Stimulated activated naive CD8-positive, alpha-beta T cell treated with anti-CD3 and anti-CD28 coated beads, Interleukin-15, Interleukin-2, amounts not matched to agents 100 U/mL and 50 U/mL, for 24 hours (primary cell): Measurements from ENCODE around the gene TRIP10.
A peak's percentile ranks its signal among the peaks of the same experiment; 100 is the strongest.
"Not testable (repeated sequence)": the region's sequence is repeated elsewhere in the genome, so short reads cannot be mapped to it uniquely, and the experiment has no call there.

Experiments
- ATAC-seq: fragments of 150-1000 bp; cut with Tn5 transposase; one replicate; pipeline ENCODE4 v1.10.0; 2021
- DNase-seq: peaks from one replicate; pipeline ENCODE4 v3.0.0; 2021

The TRIP10 gene

GRCh38 chr19:6767357-6768235 is 28.1 kb downstream of the TRIP10 start, which contains the start of gene SH2D3A:
SH2D3A (minus strand) TSS chr19:6767435; CDS start chr19:6763748, 3,687 bp downstream.
- peak; percentile 93 for DNase-seq
- peak; percentile 78 for ATAC-seq

GRCh38 chr19:6768236-6768785 is 28.8 kb downstream of the TRIP10 start:
- DNase-seq (peak; percentile 23), ATAC-seq (no peak)

- ATAC-seq, result no peak
- DNase-seq, result no peak
Measured at GRCh38 chr19:6769006-6769619, 29.6 kb downstream of the TRIP10 start.

GRCh38 chr19:6771648-6772027 is 32.2 kb downstream of the TRIP10 start:
- not testable (repeated sequence) for ATAC-seq, DNase-seq

DNA sequence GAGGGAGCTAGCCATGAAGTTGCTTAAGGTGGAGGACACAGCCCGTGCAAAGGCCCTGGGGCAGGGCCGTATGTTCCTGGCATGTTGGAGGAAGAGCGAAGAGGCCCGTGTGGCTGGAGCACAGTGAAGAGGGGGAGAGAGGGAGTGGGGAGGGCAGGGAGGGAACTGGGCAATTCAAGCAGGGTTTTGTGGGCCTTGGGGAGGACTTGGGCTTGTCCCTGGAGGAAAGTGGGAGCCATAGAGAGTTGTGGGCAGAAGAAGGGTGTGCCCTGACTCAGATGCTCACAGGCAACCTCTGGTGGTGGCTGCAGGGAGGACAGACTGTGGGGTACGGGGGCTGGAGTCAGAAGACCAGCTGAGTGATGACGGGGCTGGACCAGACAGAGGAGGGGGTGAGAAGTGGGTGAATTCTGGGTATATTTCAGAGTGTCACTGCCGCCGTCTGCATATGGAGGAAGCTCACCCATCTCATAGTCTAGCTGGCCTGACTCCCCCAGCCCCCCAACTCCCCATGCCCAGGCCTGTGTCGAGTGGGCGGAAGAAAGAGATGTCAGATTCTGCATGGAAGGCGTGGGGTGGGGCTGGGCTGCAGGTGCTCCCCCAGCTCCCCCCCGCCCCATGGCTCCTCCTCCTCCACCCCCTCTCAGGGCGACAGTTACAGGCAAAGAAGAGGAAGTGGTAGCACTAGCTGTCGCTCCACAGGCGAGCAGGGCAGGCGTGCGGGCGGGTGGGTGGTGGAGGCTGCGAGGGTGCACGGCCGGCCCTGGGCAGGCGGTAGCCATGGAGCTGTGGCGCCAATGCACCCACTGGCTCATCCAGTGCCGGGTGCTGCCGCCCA is 32.8 kb downstream of the TRIP10 start, which contains the start of gene VAV1:
Gene VAV1 (plus strand): TSS at position 681 of the 838 bp plus-strand sequence. CDS start 100 bp downstream, at position 781.
- ATAC-seq, result peak; percentile 41
- DNase-seq, result peak; percentile 86

DNA sequence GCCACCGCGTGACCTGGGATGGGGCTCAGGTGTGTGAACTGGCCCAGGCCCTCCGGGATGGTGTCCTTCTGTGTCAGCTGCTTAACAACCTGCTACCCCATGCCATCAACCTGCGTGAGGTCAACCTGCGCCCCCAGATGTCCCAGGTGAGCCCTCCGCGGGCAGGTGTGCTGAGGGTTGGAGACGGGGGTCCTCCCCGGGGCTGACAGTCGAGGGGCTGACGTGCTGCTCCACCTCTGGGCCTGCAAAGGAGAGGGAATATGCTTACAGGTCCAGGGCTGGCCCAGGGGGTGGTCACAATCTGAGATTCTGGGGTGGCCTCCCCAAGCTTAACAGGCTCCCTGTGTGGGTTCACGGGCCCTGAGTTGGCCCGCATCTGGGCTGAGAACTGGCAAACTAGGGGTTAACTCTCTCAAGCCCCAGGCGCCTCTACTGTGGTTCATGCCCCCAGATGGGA is 33.4 kb downstream of the TRIP10 start:
- DNase-seq, result no peak
- peak; percentile 11 for ATAC-seq

GRCh38 chr19:6773323-6773931 is 33.9 kb downstream of the TRIP10 start:
- DNase-seq, result peak; percentile 78
- peak; percentile 63 for ATAC-seq

DNA sequence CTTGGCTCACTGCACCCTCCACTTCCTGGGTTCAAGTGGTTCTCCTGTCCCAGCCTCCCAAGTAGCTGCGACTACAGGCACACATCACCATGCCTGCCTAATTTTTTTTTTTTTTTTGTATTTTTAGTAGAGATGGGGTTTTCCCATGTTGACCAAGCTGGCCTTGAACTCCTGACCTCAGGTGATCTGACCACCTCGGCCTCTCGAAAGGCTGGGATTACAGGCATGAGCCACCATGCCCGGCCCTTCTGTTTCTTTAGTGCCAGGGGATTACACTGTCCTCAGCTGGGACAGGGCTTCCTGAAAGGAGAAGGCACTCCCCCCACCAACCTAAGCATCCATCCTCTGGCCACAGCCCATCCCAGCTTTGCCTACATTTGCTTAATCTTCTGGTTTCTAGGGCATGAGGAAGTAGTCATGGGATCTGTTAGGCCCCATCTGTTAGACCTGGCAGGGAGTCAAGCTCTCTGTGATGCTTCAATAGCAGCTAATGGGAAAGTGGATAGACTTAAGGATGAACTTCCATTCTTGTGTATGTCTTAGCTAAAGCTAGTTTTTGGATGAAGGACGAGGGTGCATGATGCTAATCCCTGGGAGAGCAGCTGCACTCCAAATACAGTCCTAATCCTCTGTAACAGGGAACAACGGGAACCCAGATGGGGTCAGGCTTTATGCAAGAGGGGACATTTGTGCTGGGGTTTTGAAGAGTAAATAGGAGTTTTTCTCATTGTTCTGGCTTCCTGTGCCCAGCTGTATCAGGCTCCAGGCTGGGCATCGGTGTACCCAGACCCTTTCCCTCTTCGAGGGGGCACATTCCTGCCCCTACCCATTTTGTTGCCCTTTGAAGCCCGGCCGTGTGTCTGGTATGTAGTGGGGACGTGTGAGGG is 35.6 kb downstream of the TRIP10 start:
- DNase-seq (no peak), ATAC-seq (no peak)

DNA sequence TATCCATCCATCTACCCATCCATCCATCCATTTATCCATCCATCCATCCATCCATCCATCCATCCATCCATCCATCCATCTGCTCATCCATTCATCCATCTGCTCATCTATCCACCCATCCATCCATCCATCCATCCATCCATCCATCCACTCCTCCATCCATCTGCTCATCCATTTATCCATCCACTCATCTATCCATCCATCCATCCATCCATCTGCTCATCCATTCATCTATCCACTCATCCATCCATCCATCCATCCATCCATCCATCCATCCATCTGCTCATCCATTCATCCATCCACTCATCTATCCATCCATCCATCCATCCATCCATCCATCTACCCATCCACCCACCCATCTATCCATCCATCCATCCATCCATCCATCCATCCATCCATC is 36.6 kb downstream of the TRIP10 start:
- not testable (repeated sequence) for ATAC-seq, DNase-seq

DNA sequence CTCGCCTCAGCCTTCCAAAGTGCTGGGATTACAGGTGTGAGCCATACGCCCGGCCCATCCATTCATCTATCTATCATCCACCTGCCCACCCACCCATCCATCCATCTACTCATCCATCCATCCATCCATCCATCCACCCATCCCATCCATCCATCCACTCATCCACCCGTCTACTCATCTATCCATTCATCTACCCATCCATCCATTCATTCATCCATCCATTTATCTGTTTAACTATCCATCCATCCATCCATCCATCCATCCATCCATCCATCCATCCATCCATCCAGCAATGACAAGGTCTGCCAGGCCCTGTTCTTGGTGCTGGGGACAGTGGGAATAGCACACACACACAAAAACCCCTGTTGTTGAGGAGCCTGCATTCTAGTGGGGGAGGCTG is 37.5 kb downstream of the TRIP10 start:
- ATAC-seq (no peak), DNase-seq (no peak)

DNA sequence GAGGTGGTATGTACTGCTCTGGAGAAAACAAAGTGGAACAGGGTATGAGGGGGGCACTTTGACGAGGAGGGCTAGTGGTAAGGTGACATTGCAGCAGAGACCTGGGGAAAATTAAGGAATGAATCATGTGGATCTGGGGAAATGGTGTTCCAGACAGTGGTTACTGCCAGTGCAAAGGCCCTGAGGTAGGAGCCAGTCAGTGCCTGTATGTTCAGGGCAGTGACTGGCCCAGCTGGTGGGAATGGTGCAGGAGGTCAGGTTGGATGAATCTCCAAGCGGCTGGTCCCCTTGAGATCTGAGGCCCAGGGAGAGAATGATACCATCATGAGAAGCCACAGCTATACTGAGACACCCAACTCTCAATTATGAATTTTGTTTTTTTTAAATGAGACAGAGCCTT is 38.0 kb downstream of the TRIP10 start:
- no peak for ATAC-seq
- no peak for DNase-seq

- DNase-seq (no peak), ATAC-seq (no peak)
Measured at GRCh38 chr19:6778386-6778785, 38.9 kb downstream of the TRIP10 start.

DNA sequence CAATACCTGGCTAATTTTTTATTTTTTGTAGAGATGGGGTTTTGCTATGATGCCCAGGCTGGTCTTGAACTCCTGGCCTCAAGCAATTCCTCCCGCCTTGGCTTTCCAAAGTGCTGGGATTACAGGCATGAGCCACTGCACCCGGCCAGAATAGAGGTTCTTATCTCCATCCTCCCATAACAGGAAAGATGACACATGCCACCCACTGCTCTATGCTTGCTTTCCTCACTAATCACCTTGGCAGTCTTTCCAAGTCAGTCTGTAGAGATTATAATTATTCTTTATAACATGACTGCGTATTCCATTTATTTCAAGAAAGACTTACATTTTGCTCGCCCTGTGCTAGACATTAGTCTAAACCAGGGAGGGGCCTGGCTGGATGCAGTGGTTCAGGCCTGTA is 39.7 kb downstream of the TRIP10 start:
- peak; percentile 45 for ATAC-seq
- no peak for DNase-seq

- ATAC-seq, result no peak
- DNase-seq, result no peak
Measured at GRCh38 chr19:6787393-6787792, 47.9 kb downstream of the TRIP10 start.

DNA sequence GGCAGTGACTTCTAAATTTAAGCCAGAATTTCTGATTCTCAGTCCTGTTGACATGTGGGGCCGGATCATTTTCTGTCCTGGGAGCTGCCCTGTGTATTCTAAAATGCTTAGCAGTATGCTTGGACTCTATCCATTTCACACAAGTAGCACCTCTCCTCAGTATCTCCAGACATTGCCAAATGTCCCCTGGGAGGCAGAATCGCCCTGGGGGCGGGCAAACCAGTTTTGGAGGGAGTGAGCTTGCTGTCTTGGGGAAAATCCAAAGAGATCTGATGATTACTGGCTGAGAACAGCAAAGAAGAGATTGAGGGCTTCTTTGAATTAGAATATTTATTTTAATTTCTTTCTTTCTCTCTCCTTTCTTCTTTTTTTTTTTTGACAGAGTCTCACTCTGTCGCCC is 49.4 kb downstream of the TRIP10 start:
- DNase-seq (no peak), ATAC-seq (no peak)

DNA sequence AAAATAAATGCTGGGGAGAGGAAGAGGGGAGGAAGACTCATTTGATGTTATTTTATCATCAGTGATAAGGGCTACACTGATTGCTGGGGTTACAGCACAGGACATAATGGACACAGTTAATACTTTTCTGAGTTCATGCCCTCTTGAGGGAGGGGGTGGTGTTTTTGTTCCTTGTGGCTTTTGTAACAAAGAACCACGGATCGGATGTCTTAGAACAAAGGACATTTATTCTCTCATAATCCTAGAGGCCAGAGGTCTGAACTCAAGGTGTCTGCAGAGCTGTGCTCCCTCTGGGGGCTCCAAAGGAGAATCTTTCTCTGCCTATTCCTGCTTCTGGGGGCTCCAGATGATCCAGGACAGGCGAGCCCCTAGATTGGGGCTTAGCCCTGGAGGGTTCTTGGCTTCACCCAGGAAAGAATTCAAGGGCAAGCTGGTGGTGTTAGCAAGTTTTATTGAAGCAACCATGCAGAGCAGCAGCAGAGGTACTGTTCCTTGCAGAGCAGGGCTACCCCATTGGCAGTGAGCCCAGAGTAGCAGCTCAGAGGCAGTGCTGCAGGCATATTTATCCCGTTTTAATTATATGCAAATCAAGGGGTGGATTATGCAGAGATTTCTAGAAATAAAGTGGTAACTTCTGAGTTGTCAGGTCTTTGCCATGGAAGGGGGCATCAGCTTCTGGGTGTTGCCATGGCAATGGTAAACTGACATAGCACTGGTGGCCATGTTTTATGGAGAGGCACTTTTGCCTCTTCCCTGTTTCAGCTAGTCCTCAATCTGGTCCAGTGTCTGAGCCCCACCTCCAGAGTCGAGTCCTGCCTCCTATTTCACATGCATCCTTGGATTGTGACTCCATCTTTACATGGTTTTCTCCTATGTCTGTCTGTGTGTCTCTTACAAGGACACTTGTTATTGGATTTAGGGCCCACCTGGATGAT is 51.0 kb downstream of the TRIP10 start:
- ATAC-seq (no peak), DNase-seq (no peak)

GRCh38 chr19:6791237-6791636 is 51.8 kb downstream of the TRIP10 start:
- no peak for ATAC-seq
- no peak for DNase-seq

GRCh38 chr19:6793411-6793810 is 53.9 kb downstream of the TRIP10 start:
- no peak for ATAC-seq
- no peak for DNase-seq

GRCh38 chr19:6793973-6794372 is 54.5 kb downstream of the TRIP10 start:
- DNase-seq, result no peak
- no peak for ATAC-seq
